MM.1S (cell line): ENCODE data around the gene CDCA4.

Experiments used
- DNase-seq: peaks from one replicate; pipeline ENCODE4 v3.0.0-alpha.2; 2015
- H2AFZ ChIP-seq: fragments of 300-600 bp; sonication (generic); 2 replicates; pipeline ENCODE4 v1.6.0; 2016; ENCODE audit warnings: antibody characterized with exemption, low read length
- H3F3A ChIP-seq: fragments of 300-600 bp; sonication (generic); 2 replicates; pipeline ENCODE4 v1.6.1; 2016; ENCODE audit warnings: mild to moderate bottlenecking, antibody characterized with exemption, low read length, moderate library complexity, mixed read lengths; ENCODE audit not compliant: insufficient read depth
- H3K27ac ChIP-seq: fragments of 300-600 bp; sonication (generic); 2 replicates; pipeline ENCODE4 v1.5.1; 2016; ENCODE audit warnings: mild to moderate bottlenecking, low read length
- H3K27me3 ChIP-seq: fragments of 300-600 bp; sonication (generic); replicated peaks from 2 replicates; pipeline ENCODE4 v1.6.0; 2016; ENCODE audit warnings: low read length; ENCODE audit not compliant: insufficient read depth
- H3K36me3 ChIP-seq: fragments of 300-600 bp; sonication (generic); replicated peaks from 2 replicates; pipeline ENCODE4 v1.6.1; 2016; ENCODE audit warnings: mild to moderate bottlenecking, low read length, mixed read lengths; ENCODE audit not compliant: insufficient read depth
- H3K4me1 ChIP-seq: fragments of 300-600 bp; sonication (generic); 2 replicates; pipeline ENCODE4 v1.6.1; 2016; ENCODE audit warnings: low read length, mixed read lengths
- H3K4me2 ChIP-seq: fragments of 300-600 bp; sonication (generic); 2 replicates; pipeline ENCODE4 v1.6.0; 2016; ENCODE audit warnings: low read depth, low read length
- H3K4me3 ChIP-seq: fragments of 300-600 bp; sonication (generic); 2 replicates; pipeline ENCODE4 v1.5.1; 2016; ENCODE audit warnings: low read length, mixed read lengths
- H3K79me2 ChIP-seq: fragments of 300-600 bp; sonication (generic); 2 replicates; pipeline ENCODE4 v1.6.1; 2016; ENCODE audit warnings: mixed run types, low read length, mixed read lengths
- H3K9ac ChIP-seq: fragments of 300-600 bp; sonication (generic); 2 replicates; pipeline ENCODE4 v1.6.1; 2016; ENCODE audit warnings: low read length, mixed read lengths
- H3K9me2 ChIP-seq: fragments of 300-600 bp; sonication (generic); replicated peaks from 2 replicates; pipeline ENCODE4 v1.6.1; 2016; ENCODE audit warnings: mild to moderate bottlenecking, low read length, mixed read lengths; ENCODE audit not compliant: insufficient read depth
- H3K9me3 ChIP-seq: fragments of 300-600 bp; sonication (generic); replicated peaks from 2 replicates; pipeline ENCODE4 v1.6.1; 2016; ENCODE audit warnings: mild to moderate bottlenecking, low read length, mixed read lengths; ENCODE audit not compliant: insufficient read depth
- H4K20me1 ChIP-seq: fragments of 300-600 bp; sonication (generic); 2 replicates; pipeline ENCODE4 v1.6.1; 2016; ENCODE audit warnings: mild to moderate bottlenecking, low read length, moderate library complexity, mixed read lengths; ENCODE audit not compliant: insufficient read depth
- CTCF ChIP-seq: fragments of 300-600 bp; sonication (generic); IDR thresholded peaks from 2 replicates; pipeline ENCODE4 v1.5.1; 2016; ENCODE audit warnings: antibody characterized with exemption, low read length, mixed read lengths
- EZH2 ChIP-seq: fragments of 300-600 bp; sonication (generic); optimal IDR thresholded peaks from 2 replicates; pipeline ENCODE3; 2017; ENCODE audit warnings: low read depth, mild to moderate bottlenecking, antibody characterized with exemption, low read length, mixed read lengths
- EZH2phosphoT487 ChIP-seq: fragments of 300-600 bp; sonication (generic); IDR thresholded peaks from 2 replicates; pipeline ENCODE4 v1.6.1; 2018; ENCODE audit warnings: antibody characterized with exemption, low read length

CDCA4 gene

GRCh38 chr14:105015905-105016304 lies 5.0 kb downstream of the CDCA4 start:
- H3K27ac ChIP-seq: no peak overlapping the region
- DNase-seq: no peak
- H3K27me3 ChIP-seq: no peaks in the 10 kb centered on the region
- no peak overlapping the region for H3K4me2 ChIP-seq
- no peak overlapping the region for H3K4me3 ChIP-seq
- no peaks in the 10 kb centered on the region for H3F3A ChIP-seq
- peaks cover 14% of the 10 kb centered on the region for H3K4me1 ChIP-seq
- H3K9ac ChIP-seq: no peak overlapping the region
- peaks cover 40% of the 10 kb centered on the region for H4K20me1 ChIP-seq
- no peaks in the 10 kb centered on the region for H3K36me3 ChIP-seq
- no peak overlapping the region for H2AFZ ChIP-seq
- peaks cover 96% of the 10 kb centered on the region for H3K79me2 ChIP-seq
- no peaks in the 10 kb centered on the region for H3K9me3 ChIP-seq
- TF ChIP-seq EZH2phosphoT487 (no peak), CTCF (no peak), EZH2 (no peak)
- H3K9me2 ChIP-seq: no peaks in the 10 kb centered on the region

GRCh38 chr14:105015242-105015641 lies 5.6 kb downstream of the CDCA4 start:
- Histone ChIP-seq H3K4me3 (no peak overlapping the region), H2AFZ (no peak overlapping the region), H3K27ac (no peak overlapping the region), H3F3A (no peaks in the 10 kb centered on the region), H3K9ac (no peak overlapping the region), H3K36me3 (no peaks in the 10 kb centered on the region), H4K20me1 (peaks cover 40% of the 10 kb centered on the region), H3K9me2 (no peaks in the 10 kb centered on the region), H3K4me2 (no peak overlapping the region), H3K9me3 (no peaks in the 10 kb centered on the region), H3K79me2 (peaks cover 100% of the 10 kb centered on the region), H3K27me3 (no peaks in the 10 kb centered on the region), H3K4me1 (peaks cover 14% of the 10 kb centered on the region)
- no peak for TF ChIP-seq EZH2phosphoT487
- TF ChIP-seq CTCF: no peak
- no peak for TF ChIP-seq EZH2
- no peak for DNase-seq

- DNase-seq: no peak
- TF ChIP-seq EZH2 (no peak), EZH2phosphoT487 (no peak), CTCF (no peak)
- Histone ChIP-seq H3F3A (no peaks in the 10 kb centered on the region), H2AFZ (no peak overlapping the region), H3K4me2 (no peak overlapping the region), H3K27ac (no peak overlapping the region), H3K4me3 (no peak overlapping the region), H3K9me2 (no peaks in the 10 kb centered on the region), H3K4me1 (peaks cover 14% of the 10 kb centered on the region), H4K20me1 (peaks cover 40% of the 10 kb centered on the region), H3K9me3 (no peaks in the 10 kb centered on the region), H3K36me3 (no peaks in the 10 kb centered on the region; the same call in 1 of the 2 replicates), H3K27me3 (no peaks in the 10 kb centered on the region), H3K9ac (no peak overlapping the region), H3K79me2 (peaks cover 100% of the 10 kb centered on the region)
Measured at GRCh38 chr14:105014631-105015030, 6.3 kb downstream of the CDCA4 start.
